ENCODE measurements around the gene NRG3.

NRG3 gene

GRCh38 chr10:82361256-82361655 is 486.3 kb downstream of the NRG3 start:
- Histone ChIP-seq H3K4me1 (ENCODE audit: control insufficient read depth, insufficient read depth, low read length, poor library complexity, severe bottlenecking) (no peaks in the 10 kb centered on the region), H3K27me3 (replicated peaks; ENCODE audit: control insufficient read depth, insufficient read depth, low read length, poor library complexity, severe bottlenecking) (no peaks in the 10 kb centered on the region), H3K4me3 (ENCODE audit: insufficient read depth, low read depth, low read length, poor library complexity, severe bottlenecking) (no peak overlapping the region), H3K36me3 (ENCODE audit: control insufficient read depth, insufficient read depth, low read length) (no peaks in the 10 kb centered on the region), H3K27ac (ENCODE audit: insufficient read depth, low read length, poor library complexity, severe bottlenecking) (no peak overlapping the region), H3K9me3 (ENCODE audit: control insufficient read depth, low read length) (no peaks in the 10 kb centered on the region)
- no peak for DNase-seq

GRCh38 chr10:82377608-82378007 is 502.6 kb downstream of the NRG3 start:
- H3K27ac ChIP-seq (ENCODE audit: insufficient read depth, low read length, poor library complexity, severe bottlenecking): no peak overlapping the region
- no peaks in the 10 kb centered on the region for H3K36me3 ChIP-seq (ENCODE audit: control insufficient read depth, insufficient read depth, low read length)
- no peak overlapping the region for H3K4me3 ChIP-seq (ENCODE audit: insufficient read depth, low read depth, low read length, poor library complexity, severe bottlenecking)
- no peaks in the 10 kb centered on the region for H3K9me3 ChIP-seq (ENCODE audit: control insufficient read depth, low read length)
- no peaks in the 10 kb centered on the region for H3K27me3 ChIP-seq (replicated peaks; ENCODE audit: control insufficient read depth, insufficient read depth, low read length, poor library complexity, severe bottlenecking)
- no peaks in the 10 kb centered on the region for H3K4me1 ChIP-seq (ENCODE audit: control insufficient read depth, insufficient read depth, low read length, poor library complexity, severe bottlenecking)
- no peak for DNase-seq

DNA sequence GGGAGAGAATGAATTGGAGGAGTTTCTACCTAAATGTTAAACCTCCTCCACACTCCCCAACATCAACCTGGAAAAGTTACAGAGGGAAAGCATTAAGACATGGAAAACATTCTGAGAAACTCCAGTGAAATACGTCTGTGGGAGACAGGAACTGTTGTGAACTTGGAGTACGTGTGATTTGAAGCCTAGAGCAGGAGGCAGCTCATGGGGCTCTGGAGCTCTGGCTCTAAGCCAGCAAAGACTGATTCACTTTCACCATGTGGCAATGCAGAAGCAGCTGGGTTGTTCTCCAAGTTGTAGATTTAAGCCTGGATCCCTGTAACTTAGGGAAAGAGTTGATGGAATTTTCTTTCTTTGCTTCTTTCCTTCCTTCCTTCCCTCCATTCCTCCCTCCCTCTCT is 503.2 kb downstream of the NRG3 start:
- Histone ChIP-seq H3K27me3 (replicated peaks; ENCODE audit: control insufficient read depth, insufficient read depth, low read length, poor library complexity, severe bottlenecking) (no peaks in the 10 kb centered on the region), H3K4me3 (ENCODE audit: insufficient read depth, low read depth, low read length, poor library complexity, severe bottlenecking) (no peak overlapping the region), H3K36me3 (ENCODE audit: control insufficient read depth, insufficient read depth, low read length) (no peaks in the 10 kb centered on the region), H3K27ac (ENCODE audit: insufficient read depth, low read length, poor library complexity, severe bottlenecking) (no peak overlapping the region), H3K4me1 (ENCODE audit: control insufficient read depth, insufficient read depth, low read length, poor library complexity, severe bottlenecking) (no peaks in the 10 kb centered on the region), H3K9me3 (ENCODE audit: control insufficient read depth, low read length) (no peaks in the 10 kb centered on the region)
- DNase-seq: no peak

GRCh38 chr10:82383350-82383749 is 508.4 kb downstream of the NRG3 start:
- Histone ChIP-seq H3K4me3 (ENCODE audit: insufficient read depth, low read depth, low read length, poor library complexity, severe bottlenecking) (no peak overlapping the region), H3K4me1 (ENCODE audit: control insufficient read depth, insufficient read depth, low read length, poor library complexity, severe bottlenecking) (no peaks in the 10 kb centered on the region), H3K27ac (ENCODE audit: insufficient read depth, low read length, poor library complexity, severe bottlenecking) (no peak overlapping the region), H3K27me3 (replicated peaks; ENCODE audit: control insufficient read depth, insufficient read depth, low read length, poor library complexity, severe bottlenecking) (no peaks in the 10 kb centered on the region), H3K36me3 (ENCODE audit: control insufficient read depth, insufficient read depth, low read length) (no peaks in the 10 kb centered on the region), H3K9me3 (ENCODE audit: control insufficient read depth, low read length) (no peaks in the 10 kb centered on the region)
- DNase-seq: no peak

DNA sequence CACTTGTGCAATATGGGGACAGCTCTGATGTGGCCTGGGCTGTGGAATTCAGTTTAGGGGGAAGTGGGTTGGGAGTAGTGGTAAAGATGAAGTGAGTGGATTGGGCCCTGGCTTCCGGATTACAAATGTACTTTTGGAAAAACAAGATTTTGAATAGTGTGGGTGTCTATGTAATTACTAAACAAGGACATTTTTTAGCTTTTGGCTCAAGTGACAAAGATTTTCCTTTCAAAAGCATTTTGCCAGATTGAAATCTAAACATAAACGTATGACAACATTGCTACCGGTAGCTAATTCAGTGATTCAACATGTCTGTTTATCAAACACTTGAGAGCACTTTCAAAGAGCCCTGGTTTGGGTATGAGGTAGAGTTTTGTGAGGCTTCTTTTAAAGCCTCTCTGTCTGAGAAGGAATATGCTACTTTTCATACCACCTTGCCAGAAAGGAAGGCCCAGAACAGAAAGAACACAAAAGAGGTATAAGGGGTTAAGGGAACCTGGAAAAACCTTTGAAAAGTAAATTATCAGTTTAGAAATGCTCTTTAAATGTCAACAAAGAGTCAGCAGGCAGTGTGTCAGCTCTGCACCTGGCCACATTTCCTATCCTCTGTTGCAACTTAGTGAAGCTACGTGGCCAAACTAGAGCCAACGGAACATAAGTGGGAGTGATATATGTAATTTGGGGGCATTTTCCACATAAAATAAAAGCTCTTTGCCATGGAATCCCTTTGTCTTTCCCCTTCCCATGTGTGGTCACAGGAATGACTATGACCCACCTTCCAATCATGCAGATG is 516.1 kb downstream of the NRG3 start:
- H3K9me3 ChIP-seq (ENCODE audit: control insufficient read depth, low read length): no peaks in the 10 kb centered on the region
- H3K4me3 ChIP-seq (ENCODE audit: insufficient read depth, low read depth, low read length, poor library complexity, severe bottlenecking): no peak overlapping the region
- H3K27me3 ChIP-seq (replicated peaks; ENCODE audit: control insufficient read depth, insufficient read depth, low read length, poor library complexity, severe bottlenecking): no peaks in the 10 kb centered on the region
- no peaks in the 10 kb centered on the region for H3K36me3 ChIP-seq (ENCODE audit: control insufficient read depth, insufficient read depth, low read length)
- no peak for DNase-seq
- no peaks in the 10 kb centered on the region for H3K4me1 ChIP-seq (ENCODE audit: control insufficient read depth, insufficient read depth, low read length, poor library complexity, severe bottlenecking)
- H3K27ac ChIP-seq (ENCODE audit: insufficient read depth, low read length, poor library complexity, severe bottlenecking): no peak overlapping the region

- Histone ChIP-seq H3K4me3 (ENCODE audit: insufficient read depth, low read depth, low read length, poor library complexity, severe bottlenecking) (no peak overlapping the region), H3K9me3 (ENCODE audit: control insufficient read depth, low read length) (no peaks in the 10 kb centered on the region), H3K27ac (ENCODE audit: insufficient read depth, low read length, poor library complexity, severe bottlenecking) (no peak overlapping the region), H3K27me3 (replicated peaks; ENCODE audit: control insufficient read depth, insufficient read depth, low read length, poor library complexity, severe bottlenecking) (no peaks in the 10 kb centered on the region), H3K36me3 (ENCODE audit: control insufficient read depth, insufficient read depth, low read length) (no peaks in the 10 kb centered on the region), H3K4me1 (ENCODE audit: control insufficient read depth, insufficient read depth, low read length, poor library complexity, severe bottlenecking) (no peaks in the 10 kb centered on the region)
- DNase-seq: no peak
Observed at GRCh38 chr10:82391971-82392370, 517.0 kb downstream of the NRG3 start.

GRCh38 chr10:82392533-82392932 is 517.5 kb downstream of the NRG3 start:
- Histone ChIP-seq H3K27me3 (replicated peaks; ENCODE audit: control insufficient read depth, insufficient read depth, low read length, poor library complexity, severe bottlenecking) (no peaks in the 10 kb centered on the region), H3K27ac (ENCODE audit: insufficient read depth, low read length, poor library complexity, severe bottlenecking) (no peak overlapping the region), H3K4me3 (ENCODE audit: insufficient read depth, low read depth, low read length, poor library complexity, severe bottlenecking) (no peak overlapping the region), H3K4me1 (ENCODE audit: control insufficient read depth, insufficient read depth, low read length, poor library complexity, severe bottlenecking) (no peaks in the 10 kb centered on the region), H3K36me3 (ENCODE audit: control insufficient read depth, insufficient read depth, low read length) (no peaks in the 10 kb centered on the region), H3K9me3 (ENCODE audit: control insufficient read depth, low read length) (no peaks in the 10 kb centered on the region)
- no peak for DNase-seq

- Histone ChIP-seq H3K4me3 (ENCODE audit: insufficient read depth, low read depth, low read length, poor library complexity, severe bottlenecking) (no peak overlapping the region), H3K27ac (ENCODE audit: insufficient read depth, low read length, poor library complexity, severe bottlenecking) (no peak overlapping the region), H3K27me3 (replicated peaks; ENCODE audit: control insufficient read depth, insufficient read depth, low read length, poor library complexity, severe bottlenecking) (no peaks in the 10 kb centered on the region), H3K4me1 (ENCODE audit: control insufficient read depth, insufficient read depth, low read length, poor library complexity, severe bottlenecking) (no peaks in the 10 kb centered on the region), H3K36me3 (ENCODE audit: control insufficient read depth, insufficient read depth, low read length) (no peaks in the 10 kb centered on the region), H3K9me3 (ENCODE audit: control insufficient read depth, low read length) (no peaks in the 10 kb centered on the region)
- no peak for DNase-seq
Observed at GRCh38 chr10:82394122-82394521, 519.1 kb downstream of the NRG3 start.

- H3K27me3 ChIP-seq (replicated peaks; ENCODE audit: control insufficient read depth, insufficient read depth, low read length, poor library complexity, severe bottlenecking): no peaks in the 10 kb centered on the region
- no peaks in the 10 kb centered on the region for H3K36me3 ChIP-seq (ENCODE audit: control insufficient read depth, insufficient read depth, low read length)
- H3K27ac ChIP-seq (ENCODE audit: insufficient read depth, low read length, poor library complexity, severe bottlenecking): no peak overlapping the region
- H3K4me1 ChIP-seq (ENCODE audit: control insufficient read depth, insufficient read depth, low read length, poor library complexity, severe bottlenecking): no peaks in the 10 kb centered on the region
- H3K4me3 ChIP-seq (ENCODE audit: insufficient read depth, low read depth, low read length, poor library complexity, severe bottlenecking): no peak overlapping the region
- DNase-seq: no peak
- H3K9me3 ChIP-seq (ENCODE audit: control insufficient read depth, low read length): no peaks in the 10 kb centered on the region
Observed at GRCh38 chr10:82394987-82395386, 520.0 kb downstream of the NRG3 start.

- H3K36me3 ChIP-seq (ENCODE audit: control insufficient read depth, insufficient read depth, low read length): no peaks in the 10 kb centered on the region
- H3K27ac ChIP-seq (ENCODE audit: insufficient read depth, low read length, poor library complexity, severe bottlenecking): no peak overlapping the region
- no peaks in the 10 kb centered on the region for H3K9me3 ChIP-seq (ENCODE audit: control insufficient read depth, low read length)
- H3K4me3 ChIP-seq (ENCODE audit: insufficient read depth, low read depth, low read length, poor library complexity, severe bottlenecking): no peak overlapping the region
- H3K4me1 ChIP-seq (ENCODE audit: control insufficient read depth, insufficient read depth, low read length, poor library complexity, severe bottlenecking): no peaks in the 10 kb centered on the region
- H3K27me3 ChIP-seq (replicated peaks; ENCODE audit: control insufficient read depth, insufficient read depth, low read length, poor library complexity, severe bottlenecking): no peaks in the 10 kb centered on the region
- DNase-seq: no peak
Observed at GRCh38 chr10:82396886-82397285, 521.9 kb downstream of the NRG3 start.
